ENCODE measurements around the gene EIF5B.

Gene EIF5B

DNA sequence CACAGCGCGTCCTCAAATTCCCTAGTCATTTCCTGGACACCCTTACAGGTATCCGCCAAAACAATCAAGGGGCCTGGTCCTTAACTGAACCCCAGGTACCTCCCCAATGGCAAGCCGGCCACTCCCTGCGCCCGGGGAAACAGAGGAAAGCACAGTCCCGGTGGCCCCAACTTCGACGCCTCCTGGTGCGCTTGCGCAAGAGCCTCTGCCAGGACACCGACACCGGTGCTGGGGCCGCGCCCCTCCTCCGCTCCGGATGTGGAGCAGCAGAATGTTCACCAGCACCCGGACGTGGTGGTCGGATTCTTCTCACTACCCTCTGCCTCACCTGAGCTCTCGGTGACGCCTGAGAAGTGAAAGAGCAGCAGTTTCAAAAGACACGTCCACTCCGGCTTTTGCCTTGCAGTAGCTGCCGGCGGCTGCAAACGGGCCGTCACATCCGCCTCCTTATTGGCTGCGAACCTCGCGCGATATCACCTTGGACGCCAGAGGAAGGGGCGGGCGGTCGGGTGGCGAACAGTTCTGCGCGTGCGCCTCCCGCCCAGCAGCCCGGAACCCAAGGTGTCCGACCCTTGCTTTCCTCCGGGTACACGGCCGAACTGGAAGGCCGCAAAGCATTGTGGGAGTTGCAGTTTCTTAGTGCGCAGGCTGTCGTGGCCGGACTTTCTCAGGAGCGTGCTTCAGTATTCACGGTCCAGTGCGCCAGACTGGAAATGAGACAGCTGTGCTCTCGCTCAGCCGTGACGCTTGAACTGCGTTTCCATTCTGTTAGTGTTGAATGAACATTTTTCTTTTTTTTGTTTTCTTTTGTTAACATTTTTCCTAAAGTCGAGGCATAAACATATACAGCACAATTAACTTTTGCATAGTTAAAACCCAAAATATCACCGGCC lies 1.0 kb upstream of the EIF5B start, which contains the start of gene TXNDC9:
TSS of gene TXNDC9 (minus strand) at position 423 of the 893 bp plus-strand sequence. CDS start 3,123 bp downstream, outside the sequence.
- Histone ChIP-seq H2BK15ac (ENCODE audit: low read length) (peak within 1 kb of the TSS; percentile 88), H2BK12ac (ENCODE audit: low read length) (no peak within 1 kb of the TSS), H4K8ac (ENCODE audit: low read depth, low read length) (no peak within 1 kb of the TSS), H2BK5ac (ENCODE audit: low read length) (peak within 1 kb of the TSS; percentile 82), H3K27me3 (ENCODE audit: control insufficient read depth in 3 of 3, insufficient read depth in 3 of 3, low read depth in 1 of 3, low read length in 3 of 3) (no peaks in the 10 kb centered on the region), H2AK5ac (ENCODE audit: low read depth, low read length) (no peak within 1 kb of the TSS), H3K23ac (ENCODE audit: low read depth, low read length, poor library complexity) (peak within 1 kb of the TSS; percentile 91), H3K4ac (ENCODE audit: low read length) (peak within 1 kb of the TSS; percentile 53), H3K9ac (ENCODE audit: low read depth, low read length, poor library complexity) (peak within 1 kb of the TSS; percentile 89), H3K4me3 (ENCODE audit: low read length in 2 of 2) (peak within 1 kb of the TSS; percentile 72 to 99), H2AFZ (ENCODE audit: low read length) (peak within 1 kb of the TSS; percentile 94), H2BK120ac (ENCODE audit: low read depth, low read length) (no peak within 1 kb of the TSS), H3K36me3 (replicated peaks in 1 of 2; ENCODE audit: control insufficient read depth in 2 of 2, insufficient read depth in 2 of 2, low read length in 2 of 2) (peaks cover 6 to 26% of the 10 kb centered on the region in 2 donors), H4K91ac (ENCODE audit: low read depth, low read length, poor library complexity) (no peak within 1 kb of the TSS), H3K27ac (replicated peaks; ENCODE audit: low read length) (peak within 1 kb of the TSS; percentile 83), H3K18ac (ENCODE audit: low read length) (peak within 1 kb of the TSS; percentile 99), H3K4me1 (ENCODE audit: control insufficient read depth in 2 of 2, insufficient read depth in 1 of 2, low read depth in 1 of 2, low read length in 2 of 2) (peaks cover 7 to 8% of the 10 kb centered on the region in 2 donors), H3K4me2 (ENCODE audit: insufficient read depth, low read length, poor library complexity, severe bottlenecking) (peak within 1 kb of the TSS; percentile 88), H3K9me3 (replicated peaks in 1 of 2; ENCODE audit: control insufficient read depth in 2 of 2, insufficient read depth in 1 of 2, low read depth in 1 of 2, low read length in 2 of 2) (no peaks in the 10 kb centered on the region), H3K79me1 (ENCODE audit: low read depth, low read length) (peaks cover 6% of the 10 kb centered on the region), H3K14ac (ENCODE audit: low read length) (peak within 1 kb of the TSS; percentile 71)
- DNase-seq (ENCODE audit: low spot score), result peak; percentile 100
- no CpG with 5 or more reads among the region's 60 CpGs for WGBS, 2 donors (ENCODE audit: extremely low coverage in 2 of 2, insufficient read length in 2 of 2, insufficient replicate concordance in 1 of 2)

DNA sequence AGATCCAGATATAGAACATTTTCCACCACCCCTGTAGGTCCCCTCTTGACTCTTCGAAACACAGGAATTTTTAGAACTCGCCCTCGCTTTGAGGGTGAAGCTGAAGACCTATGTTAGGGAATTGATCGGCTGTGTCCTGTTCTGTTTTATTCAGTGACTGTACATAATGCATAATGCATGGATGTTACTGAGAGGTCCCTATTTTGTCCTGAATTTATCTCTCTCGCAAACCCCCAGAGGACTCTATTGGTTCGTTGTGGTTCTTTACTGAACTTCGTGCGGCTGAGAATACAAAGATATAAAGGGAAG lies 431 bp upstream of the EIF5B start:
- H4K8ac ChIP-seq (ENCODE audit: low read depth, low read length), result no peak overlapping the region
- DNase-seq (ENCODE audit: low spot score), result no peak
- H3K79me1 ChIP-seq (ENCODE audit: low read depth, low read length), result peaks cover 6% of the 10 kb centered on the region
- H3K4me1 ChIP-seq (ENCODE audit: control insufficient read depth in 2 of 2, insufficient read depth in 1 of 2, low read depth in 1 of 2, low read length in 2 of 2), result peaks cover 7 to 8% of the 10 kb centered on the region in 2 donors
- H3K27ac ChIP-seq (replicated peaks; ENCODE audit: low read length), result peak overlapping the region; percentile 10
- H3K27me3 ChIP-seq (ENCODE audit: control insufficient read depth in 3 of 3, insufficient read depth in 3 of 3, low read depth in 1 of 3, low read length in 3 of 3), result no peaks in the 10 kb centered on the region
- H3K18ac ChIP-seq (ENCODE audit: low read length), result peak overlapping the region; percentile 65
- WGBS, 2 donors (ENCODE audit: extremely low coverage in 2 of 2, insufficient read length in 2 of 2, insufficient replicate concordance in 1 of 2), result no CpG with 5 or more reads among the region's 8 CpGs
- H3K9me3 ChIP-seq (replicated peaks in 1 of 2; ENCODE audit: control insufficient read depth in 2 of 2, insufficient read depth in 1 of 2, low read depth in 1 of 2, low read length in 2 of 2), result no peaks in the 10 kb centered on the region
- no peak overlapping the region for H4K91ac ChIP-seq (ENCODE audit: low read depth, low read length, poor library complexity)
- peaks cover 4 to 20% of the 10 kb centered on the region in 2 donors for H3K36me3 ChIP-seq (replicated peaks in 1 of 2; ENCODE audit: control insufficient read depth in 2 of 2, insufficient read depth in 2 of 2, low read length in 2 of 2)
- H3K14ac ChIP-seq (ENCODE audit: low read length), result no peak overlapping the region
- H2BK120ac ChIP-seq (ENCODE audit: low read depth, low read length), result no peak overlapping the region
- no peak overlapping the region for H2BK12ac ChIP-seq (ENCODE audit: low read length)
- peak overlapping the region; percentile 94 for H2AFZ ChIP-seq (ENCODE audit: low read length)
- peak overlapping the region; percentile 72 to 99 for H3K4me3 ChIP-seq (ENCODE audit: low read length in 2 of 2)
- H3K9ac ChIP-seq (ENCODE audit: low read depth, low read length, poor library complexity), result no peak overlapping the region
- H2BK5ac ChIP-seq (ENCODE audit: low read length), result no peak overlapping the region
- no peak overlapping the region for H2BK15ac ChIP-seq (ENCODE audit: low read length)
- H3K4me2 ChIP-seq (ENCODE audit: insufficient read depth, low read length, poor library complexity, severe bottlenecking), result peak overlapping the region; percentile 88
- no peak overlapping the region for H3K4ac ChIP-seq (ENCODE audit: low read length)
- H3K23ac ChIP-seq (ENCODE audit: low read depth, low read length, poor library complexity), result no peak overlapping the region
- H2AK5ac ChIP-seq (ENCODE audit: low read depth, low read length), result no peak overlapping the region

DNA sequence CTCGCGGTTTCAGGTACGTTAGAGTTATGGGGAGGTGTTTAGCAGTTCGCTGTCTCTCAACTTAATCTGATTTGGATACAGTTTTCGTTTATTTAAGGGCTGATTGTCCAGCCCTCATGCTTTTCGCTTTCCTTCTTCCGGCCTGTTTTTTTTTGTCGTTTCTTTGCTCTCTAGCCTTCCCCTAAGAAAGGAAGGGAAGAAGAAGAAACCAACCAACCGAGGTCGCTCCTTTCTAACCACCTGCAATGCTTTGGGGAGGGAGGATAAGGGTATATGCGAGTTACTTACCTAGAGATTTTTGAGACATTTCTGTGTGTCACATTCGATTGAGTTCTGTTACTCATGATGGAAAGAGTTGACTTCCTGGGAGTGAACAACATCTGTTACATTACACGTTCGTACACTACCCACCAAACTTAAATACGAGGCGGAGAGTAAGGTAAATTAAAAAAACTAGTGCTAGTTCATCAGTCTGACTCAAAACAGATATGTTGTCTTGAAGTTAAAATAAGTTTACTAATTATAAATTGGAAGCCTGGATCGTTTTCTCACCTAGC lies 918 bp downstream of the EIF5B start:
- peak overlapping the region; percentile 94 for H2AFZ ChIP-seq (ENCODE audit: low read length)
- H4K8ac ChIP-seq (ENCODE audit: low read depth, low read length), result no peak overlapping the region
- H3K9me3 ChIP-seq (replicated peaks in 1 of 2; ENCODE audit: control insufficient read depth in 2 of 2, insufficient read depth in 1 of 2, low read depth in 1 of 2, low read length in 2 of 2), result no peaks in the 10 kb centered on the region
- no peak overlapping the region for H3K27ac ChIP-seq (replicated peaks; ENCODE audit: low read length)
- H2BK15ac ChIP-seq (ENCODE audit: low read length), result no peak overlapping the region
- peak overlapping the region; percentile 72 to 99 for H3K4me3 ChIP-seq (ENCODE audit: low read length in 2 of 2)
- no CpG with 5 or more reads among the region's 17 CpGs for WGBS, 2 donors (ENCODE audit: extremely low coverage in 2 of 2, insufficient read length in 2 of 2, insufficient replicate concordance in 1 of 2)
- no peak overlapping the region for H3K14ac ChIP-seq (ENCODE audit: low read length)
- H3K23ac ChIP-seq (ENCODE audit: low read depth, low read length, poor library complexity), result no peak overlapping the region
- H3K36me3 ChIP-seq (replicated peaks in 1 of 2; ENCODE audit: control insufficient read depth in 2 of 2, insufficient read depth in 2 of 2, low read length in 2 of 2), result peaks cover 0 to 6% of the 10 kb centered on the region in 2 donors
- peak overlapping the region; percentile 94 for H3K9ac ChIP-seq (ENCODE audit: low read depth, low read length, poor library complexity)
- no peak overlapping the region for H2BK120ac ChIP-seq (ENCODE audit: low read depth, low read length)
- peak overlapping the region; percentile 68 for H3K4me2 ChIP-seq (ENCODE audit: insufficient read depth, low read length, poor library complexity, severe bottlenecking)
- H3K79me1 ChIP-seq (ENCODE audit: low read depth, low read length), result peaks cover 6% of the 10 kb centered on the region
- no peak overlapping the region for H3K4ac ChIP-seq (ENCODE audit: low read length)
- no peak overlapping the region for H3K18ac ChIP-seq (ENCODE audit: low read length)
- DNase-seq (ENCODE audit: low spot score), result peak; percentile 1
- H3K27me3 ChIP-seq (ENCODE audit: control insufficient read depth in 3 of 3, insufficient read depth in 3 of 3, low read depth in 1 of 3, low read length in 3 of 3), result no peaks in the 10 kb centered on the region
- no peak overlapping the region for H2AK5ac ChIP-seq (ENCODE audit: low read depth, low read length)
- H4K91ac ChIP-seq (ENCODE audit: low read depth, low read length, poor library complexity), result no peak overlapping the region
- peaks cover 7 to 8% of the 10 kb centered on the region in 2 donors for H3K4me1 ChIP-seq (ENCODE audit: control insufficient read depth in 2 of 2, insufficient read depth in 1 of 2, low read depth in 1 of 2, low read length in 2 of 2)
- peak overlapping the region; percentile 30 for H2BK12ac ChIP-seq (ENCODE audit: low read length)
- H2BK5ac ChIP-seq (ENCODE audit: low read length), result no peak overlapping the region

DNA sequence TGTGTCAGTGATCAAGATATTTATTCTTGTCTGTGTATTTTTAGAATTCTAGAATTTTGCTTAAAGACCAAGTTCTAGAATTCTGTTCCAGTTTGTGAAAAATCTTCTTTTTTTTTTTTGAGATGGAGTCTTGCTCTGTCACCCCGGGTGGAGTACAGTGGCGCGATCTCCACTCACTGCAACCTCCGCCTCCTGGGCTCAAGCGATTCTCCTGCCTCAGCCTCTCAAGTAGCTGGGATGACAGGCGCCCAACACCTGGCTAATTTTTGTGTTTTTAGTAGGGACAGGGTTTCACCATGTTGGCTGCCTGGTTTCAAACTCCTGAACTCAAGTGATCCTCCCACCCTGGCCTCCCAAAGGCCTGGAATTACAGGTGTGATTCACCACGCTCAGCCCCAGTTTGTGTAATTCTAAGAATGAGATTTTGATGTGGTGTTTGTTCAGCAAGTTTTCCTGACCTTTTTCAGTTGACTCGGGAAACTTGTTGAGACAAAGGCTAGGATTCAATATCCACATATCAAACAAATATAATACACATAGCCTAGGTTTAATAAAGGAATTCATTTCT lies 3.6 kb downstream of the EIF5B start:
- Histone ChIP-seq H4K8ac (ENCODE audit: low read depth, low read length) (no peak overlapping the region), H2BK120ac (ENCODE audit: low read depth, low read length) (no peak overlapping the region), H2BK15ac (ENCODE audit: low read length) (no peak overlapping the region), H3K14ac (ENCODE audit: low read length) (no peak overlapping the region), H2AK5ac (ENCODE audit: low read depth, low read length) (no peak overlapping the region), H3K18ac (ENCODE audit: low read length) (no peak overlapping the region), H3K27me3 (ENCODE audit: control insufficient read depth in 3 of 3, insufficient read depth in 3 of 3, low read depth in 1 of 3, low read length in 3 of 3) (no peaks in the 10 kb centered on the region), H3K23ac (ENCODE audit: low read depth, low read length, poor library complexity) (no peak overlapping the region), H3K4me2 (ENCODE audit: insufficient read depth, low read length, poor library complexity, severe bottlenecking) (no peak overlapping the region), H3K4me3 (ENCODE audit: low read length in 2 of 2) (no peak overlapping the region), H3K27ac (replicated peaks; ENCODE audit: low read length) (no peak overlapping the region), H2AFZ (ENCODE audit: low read length) (no peak overlapping the region), H4K91ac (ENCODE audit: low read depth, low read length, poor library complexity) (no peak overlapping the region), H3K4me1 (ENCODE audit: control insufficient read depth in 2 of 2, insufficient read depth in 1 of 2, low read depth in 1 of 2, low read length in 2 of 2) (peaks cover 3 to 4% of the 10 kb centered on the region in 2 donors), H3K9ac (ENCODE audit: low read depth, low read length, poor library complexity) (no peak overlapping the region), H2BK5ac (ENCODE audit: low read length) (no peak overlapping the region), H2BK12ac (ENCODE audit: low read length) (no peak overlapping the region), H3K36me3 (replicated peaks in 1 of 2; ENCODE audit: control insufficient read depth in 2 of 2, insufficient read depth in 2 of 2, low read length in 2 of 2) (peaks cover 0 to 2% of the 10 kb centered on the region in 2 donors), H3K9me3 (replicated peaks in 1 of 2; ENCODE audit: control insufficient read depth in 2 of 2, insufficient read depth in 1 of 2, low read depth in 1 of 2, low read length in 2 of 2) (no peaks in the 10 kb centered on the region), H3K4ac (ENCODE audit: low read length) (no peak overlapping the region), H3K79me1 (ENCODE audit: low read depth, low read length) (peaks cover 6% of the 10 kb centered on the region)
- DNase-seq (ENCODE audit: low spot score), result no peak
- WGBS, 2 donors (ENCODE audit: extremely low coverage in 2 of 2, insufficient read length in 2 of 2, insufficient replicate concordance in 1 of 2), result no CpG with 5 or more reads among the region's 8 CpGs

Data from neuronal stem cell (in vitro differentiated cells).